Fibroblast of lung (primary cell): ENCODE measurements around the gene OSBP2.

Source experiments
- CTCF ChIP-seq, 2 donors: IDR thresholded peaks in 1 of 2; conservative IDR thresholded peaks in 1 of 2; 1 replicate in 1 of 2; 2 replicates in 1 of 2; pipeline ENCODE4 v1.5.1; 2011 to 2012; ENCODE audit warnings: low read length in 2 of 2, control low read depth in 1 of 2, inconsistent platforms in 1 of 2, low read depth in 1 of 2, mild to moderate bottlenecking in 1 of 2
- EZH2 ChIP-seq: IDR thresholded peaks from 2 replicates; pipeline ENCODE4 v1.5.1; 2012; ENCODE audit warnings: low read length, control low read depth, mild to moderate bottlenecking; ENCODE audit errors: missing control alignments

- TF ChIP-seq EZH2 (no peak), CTCF (conservative IDR thresholded peaks at IDR 0.05 in 1 of 2, IDR thresholded peaks at IDR 0.05 in 1 of 2; ENCODE audit: low read depth in 1 of 2, low read length in 2 of 2) (no peak)
Observed at GRCh38 chr22:30885001-30885366, 190.3 kb downstream of the OSBP2 start.
